HS-5 (cell line): ENCODE measurements around the gene TBC1D22A.
"Not testable (repeated sequence)": the region's sequence is repeated elsewhere in the genome, so short reads cannot be mapped to it uniquely, and the experiment has no call there.

ENCODE experiments used
- DNase-seq: peaks from one replicate; pipeline ENCODE4 v3.0.0-alpha.2; 2012; ENCODE audit warnings: low read depth

The TBC1D22A gene

GRCh38 chr22:46774253-46774979 lies 12.0 kb downstream of the TBC1D22A start:
- no peak for DNase-seq

- no peak for DNase-seq
These were observed 12.8 kb downstream of the TBC1D22A start for GRCh38 chr22:46774980-46775849.

DNA sequence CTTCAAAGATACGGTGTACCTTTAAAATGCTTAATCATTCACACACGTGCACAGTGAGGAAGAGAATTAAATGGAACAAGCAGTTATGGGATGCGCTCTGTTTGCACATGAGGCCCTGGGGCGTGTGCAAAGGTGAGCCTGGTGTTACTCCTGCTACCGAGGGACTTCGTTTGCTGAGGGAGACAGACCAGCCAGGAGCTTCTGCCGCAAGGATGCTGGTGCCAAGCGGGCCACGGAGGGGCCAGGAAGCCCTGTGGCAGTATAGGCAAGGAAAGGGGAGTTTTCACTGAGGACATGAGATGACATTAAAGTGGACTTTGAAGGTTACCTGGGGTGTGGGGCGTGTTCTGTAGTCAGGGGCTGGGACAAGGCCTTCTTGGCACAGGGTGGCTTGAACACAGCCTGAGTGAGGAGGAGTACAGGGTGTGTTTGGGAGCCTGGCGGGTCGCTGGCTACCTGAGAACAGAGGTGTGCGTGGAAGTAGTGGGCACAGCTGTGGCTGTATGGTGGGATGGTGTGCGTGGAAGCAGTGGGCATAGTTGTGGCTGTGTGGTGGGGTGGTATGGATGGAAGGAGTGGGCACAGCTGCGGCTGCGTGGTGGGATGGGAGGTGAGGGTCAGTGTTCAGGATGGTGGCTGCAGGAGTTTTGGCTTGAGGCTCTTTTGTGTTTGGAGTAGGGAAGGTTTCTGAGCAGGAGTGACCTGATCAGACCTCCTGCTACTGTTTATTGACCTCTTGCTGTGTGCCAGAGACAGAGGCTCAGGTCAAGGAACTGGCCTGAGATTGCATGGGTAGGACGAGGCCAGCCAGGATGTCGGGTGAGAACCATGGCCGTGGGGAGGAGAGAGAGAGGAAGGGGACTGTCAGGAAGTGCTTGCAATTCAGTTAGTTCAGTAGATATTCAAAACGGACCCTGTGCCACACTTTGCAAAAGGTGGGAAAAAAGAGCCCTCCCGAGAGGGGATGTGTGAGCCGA lies 13.7 kb downstream of the TBC1D22A start:
- DNase-seq: no peak

DNA sequence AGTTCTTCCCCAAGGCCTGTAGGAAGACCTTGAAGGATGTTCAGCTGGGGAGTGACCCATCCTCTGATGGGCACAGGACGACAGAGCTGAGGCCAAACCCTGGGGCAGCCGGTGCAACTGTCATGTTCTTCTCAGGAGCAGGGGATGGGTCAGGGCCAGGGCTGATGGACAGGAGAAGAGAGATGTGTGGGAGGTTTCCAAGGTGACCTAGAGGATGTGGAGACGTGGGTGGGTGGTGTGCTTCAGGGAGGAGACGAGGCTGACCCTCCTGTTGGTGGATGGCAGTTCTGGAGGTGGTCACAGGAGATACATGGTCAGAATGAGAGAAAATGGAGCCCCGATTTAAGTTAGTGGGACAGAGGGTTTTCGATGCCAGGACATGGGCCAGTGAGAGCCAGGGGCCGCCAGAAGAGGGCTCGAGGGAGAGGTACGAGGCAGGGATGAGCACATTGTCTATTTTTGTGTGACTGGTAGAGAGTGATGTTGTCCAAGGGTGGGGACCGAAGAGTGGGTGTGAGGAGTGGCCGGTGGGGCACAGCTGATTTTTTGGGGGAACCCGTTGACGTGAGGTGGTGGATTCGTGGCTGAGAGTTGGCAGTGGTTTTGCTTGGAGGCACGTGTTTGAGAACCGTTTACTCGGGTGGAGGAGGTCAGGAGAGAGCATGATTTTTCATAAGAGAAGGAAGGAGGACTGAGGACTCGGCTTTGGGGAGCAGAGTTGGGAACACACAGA lies 14.6 kb downstream of the TBC1D22A start:
- no peak for DNase-seq

GRCh38 chr22:46777609-46777970 lies 15.1 kb downstream of the TBC1D22A start:
- no peak for DNase-seq

DNA sequence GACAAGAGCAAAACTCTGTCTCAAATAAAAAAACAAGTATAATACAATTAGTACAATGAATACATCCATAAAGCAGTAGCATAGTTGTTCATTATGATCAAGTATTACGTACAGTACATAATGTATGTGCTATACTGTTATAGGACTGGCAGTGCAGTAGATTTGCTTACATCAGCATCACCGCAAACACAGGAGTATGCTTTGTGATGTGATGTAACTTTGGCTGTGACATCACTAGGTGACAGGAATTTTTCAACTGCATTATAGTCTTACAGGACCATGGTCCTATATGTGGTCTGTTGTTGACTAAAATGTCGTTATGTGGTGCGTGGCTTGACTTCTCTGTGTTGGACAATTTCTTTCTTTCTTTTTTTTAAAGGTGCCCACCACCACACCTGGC lies 16.6 kb downstream of the TBC1D22A start:
- no peak for DNase-seq

DNA sequence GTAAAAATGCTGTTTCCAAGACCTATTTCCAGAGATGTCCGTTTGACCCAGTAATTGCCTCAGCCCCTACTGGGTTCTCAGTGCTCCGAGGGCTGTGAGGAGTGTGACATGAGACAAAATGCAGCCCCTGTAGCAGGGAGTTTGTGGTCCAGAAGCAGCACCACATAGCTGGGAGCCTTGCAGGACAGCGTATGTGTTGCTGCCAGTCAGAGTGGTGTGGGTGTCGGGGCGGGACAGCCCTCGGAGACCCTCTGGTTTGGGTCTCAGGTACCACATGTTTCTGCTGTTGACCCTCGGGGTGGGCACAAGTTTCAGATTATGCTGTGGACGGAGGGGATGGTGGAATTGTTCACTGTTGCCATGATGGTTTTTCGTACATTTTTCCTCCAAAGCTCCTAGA lies 17.2 kb downstream of the TBC1D22A start:
- no peak for DNase-seq

DNA sequence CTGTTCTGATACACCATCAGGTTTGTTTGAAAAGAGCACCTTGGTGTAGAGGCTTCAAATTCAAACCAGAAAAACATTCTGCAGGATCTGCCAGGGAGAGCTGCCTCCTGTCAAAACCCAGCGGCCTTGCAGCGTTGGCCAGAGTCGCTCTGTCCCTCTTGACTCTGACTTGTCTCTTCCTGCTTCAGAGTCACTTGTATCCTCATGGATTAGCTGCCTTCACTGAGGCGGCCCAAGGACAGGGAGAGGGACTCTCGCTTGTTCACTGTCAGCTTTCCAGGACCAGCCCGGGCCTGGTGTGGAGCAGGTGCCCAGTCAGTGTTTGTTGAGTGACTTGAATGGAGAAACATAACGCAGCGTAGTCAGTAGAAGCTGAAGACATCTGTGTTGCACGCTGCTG lies 18.0 kb downstream of the TBC1D22A start:
- DNase-seq: no peak

GRCh38 chr22:46781291-46781690 lies 18.8 kb downstream of the TBC1D22A start:
- DNase-seq: no peak

DNA sequence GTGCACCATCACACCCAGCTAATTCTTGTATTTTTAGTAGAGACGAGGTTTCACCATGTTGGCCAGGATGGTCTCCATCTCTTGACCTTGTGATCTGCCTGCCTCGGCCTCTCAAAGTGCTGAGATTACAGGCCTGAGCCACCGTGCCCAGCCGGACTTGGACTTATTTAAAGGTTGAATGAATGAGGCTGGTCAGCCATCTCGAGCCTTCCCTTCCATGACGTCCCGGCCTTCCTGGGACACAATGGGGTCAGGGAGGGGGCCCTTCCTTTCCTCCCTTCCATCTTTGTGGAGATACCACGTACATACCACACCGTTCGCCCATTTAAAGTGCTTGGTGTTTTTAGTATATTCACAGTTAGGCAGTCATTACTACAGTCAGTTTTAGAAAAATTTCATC lies 19.8 kb downstream of the TBC1D22A start:
- DNase-seq: not testable (repeated sequence)

GRCh38 chr22:46783721-46784120 lies 21.3 kb downstream of the TBC1D22A start:
- DNase-seq: no peak

GRCh38 chr22:46788441-46789172 lies 26.2 kb downstream of the TBC1D22A start:
- DNase-seq: no peak

DNA sequence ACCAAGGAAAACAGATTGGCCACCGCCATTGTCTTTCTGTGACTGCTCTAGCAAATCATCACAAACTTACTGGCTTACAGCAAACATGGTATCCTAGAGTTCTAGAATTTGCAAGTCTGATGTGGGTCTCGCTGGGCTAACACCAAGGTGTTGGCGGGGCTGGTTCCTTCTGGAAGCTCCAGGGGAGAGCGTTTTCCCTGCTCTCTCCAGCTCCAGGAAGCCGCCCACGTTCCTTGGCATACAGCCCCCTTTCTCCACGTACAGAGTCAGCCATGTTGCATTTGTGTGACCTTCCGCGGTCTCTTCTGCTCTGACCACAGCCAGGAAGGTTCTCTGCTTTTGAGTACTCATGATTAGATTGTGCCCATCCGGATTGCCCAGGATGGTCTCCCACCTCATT lies 27.5 kb downstream of the TBC1D22A start:
- DNase-seq: no peak

DNA sequence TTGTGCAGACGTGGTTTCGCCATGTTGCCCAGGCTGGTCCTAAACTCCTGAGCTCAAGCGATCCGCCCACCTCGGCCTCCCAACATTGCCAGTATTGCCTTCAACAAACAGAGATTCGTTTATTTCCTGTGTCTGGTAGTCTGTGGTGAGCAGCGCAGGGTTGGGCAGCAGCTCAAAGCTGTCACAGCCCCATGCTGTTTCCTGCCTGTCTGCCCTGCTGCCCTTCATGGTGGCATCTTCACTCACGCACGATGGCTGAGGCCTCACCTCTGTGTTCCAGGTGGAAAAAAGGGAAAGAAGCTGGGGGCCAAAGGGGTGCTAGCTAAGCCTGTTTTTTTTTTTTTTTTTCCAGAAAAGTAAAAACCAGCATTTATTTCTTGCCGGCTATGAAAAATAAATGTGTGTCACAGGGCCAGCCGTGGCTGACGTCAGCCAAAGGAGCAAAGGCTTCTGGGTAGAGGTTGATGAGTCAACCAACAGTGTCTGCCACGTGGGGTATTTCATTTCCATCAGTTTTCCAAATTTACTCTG lies 28.8 kb downstream of the TBC1D22A start:
- peak; percentile 4 for DNase-seq

- no peak for DNase-seq
These were observed 29.8 kb downstream of the TBC1D22A start for GRCh38 chr22:46792061-46792796.

DNA sequence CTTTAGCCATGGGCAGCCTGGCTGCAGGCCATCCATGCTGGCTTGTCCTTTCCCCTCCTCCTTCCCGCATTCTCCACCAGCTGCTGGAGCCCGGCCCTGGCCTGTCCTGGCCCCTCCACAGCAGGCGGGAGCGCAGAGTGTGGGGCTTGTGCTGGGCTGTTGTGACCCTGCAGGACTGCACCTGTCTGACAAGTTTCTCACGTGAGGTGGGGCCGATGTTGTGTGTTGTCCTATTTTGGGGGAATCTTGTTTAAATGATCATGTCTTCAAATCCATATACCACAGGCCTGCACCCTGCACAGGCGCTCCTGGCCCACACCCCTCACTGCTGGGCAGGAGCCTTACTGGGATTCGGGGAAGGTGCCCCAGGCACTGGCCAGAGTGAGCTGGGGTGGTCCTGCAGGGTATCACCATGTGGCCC lies 30.4 kb downstream of the TBC1D22A start:
- no peak for DNase-seq

DNA sequence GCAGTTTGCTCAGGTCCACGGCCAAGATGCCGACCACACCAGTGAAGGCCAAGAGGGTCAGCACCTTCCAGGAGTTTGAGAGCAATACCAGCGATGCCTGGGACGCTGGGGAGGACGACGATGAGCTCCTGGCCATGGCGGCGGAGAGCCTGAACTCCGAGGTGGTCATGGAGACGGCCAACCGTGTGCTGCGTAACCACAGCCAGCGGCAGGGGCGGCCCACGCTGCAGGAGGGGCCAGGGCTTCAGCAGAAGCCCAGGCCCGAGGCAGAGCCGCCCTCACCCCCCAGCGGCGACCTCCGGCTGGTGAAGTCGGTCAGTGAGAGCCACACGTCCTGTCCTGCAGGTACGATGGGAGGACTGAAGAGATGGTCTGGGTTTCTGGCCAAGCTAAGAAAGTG lies 31.0 kb downstream of the TBC1D22A start:
- DNase-seq: no peak

DNA sequence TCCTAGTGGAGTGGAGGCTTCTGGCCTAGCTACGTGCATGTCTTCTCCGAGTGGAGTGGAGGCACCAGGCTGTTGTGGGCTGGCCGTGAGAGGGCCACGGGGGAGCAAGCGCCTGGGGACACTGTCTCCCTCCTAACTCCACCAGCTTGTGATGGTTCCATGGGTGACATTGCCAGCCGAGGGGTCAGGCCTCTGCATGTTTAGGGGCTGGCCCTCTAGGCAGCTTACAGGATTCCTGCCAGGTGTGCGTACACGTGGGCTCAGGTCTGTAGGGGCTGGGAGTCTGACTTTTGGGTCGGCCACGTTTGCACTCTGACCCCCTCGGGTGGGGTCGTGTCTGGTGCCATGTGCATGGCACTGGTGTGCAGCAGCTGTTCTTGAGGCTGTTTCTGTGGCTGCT lies 31.6 kb downstream of the TBC1D22A start:
- no peak for DNase-seq

GRCh38 chr22:46794491-46794890 lies 32.0 kb downstream of the TBC1D22A start:
- DNase-seq: no peak

DNA sequence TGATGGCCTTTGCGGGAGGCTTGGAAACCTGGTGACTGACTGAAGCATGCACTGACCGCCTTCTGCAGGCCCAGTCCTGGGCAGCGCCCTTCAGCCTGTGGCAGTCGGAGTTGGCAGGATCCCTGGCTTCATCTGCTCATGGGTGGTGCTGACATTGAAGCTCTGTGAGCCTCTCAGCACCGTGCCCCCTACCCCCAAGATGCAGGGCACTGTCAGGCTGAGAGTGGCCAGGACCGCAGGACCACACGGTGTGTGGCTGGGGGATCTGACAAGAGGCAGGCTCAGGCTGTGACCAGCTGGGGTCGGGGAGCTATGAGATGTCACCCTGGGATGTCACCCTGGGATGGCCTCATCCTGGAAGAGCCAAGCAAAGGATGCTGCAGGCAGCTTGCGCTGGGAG lies 32.7 kb downstream of the TBC1D22A start:
- no peak for DNase-seq
